GM18502 (cell line): ENCODE measurements around the gene RING1.
"Not testable (repeated sequence)": the region's sequence is repeated elsewhere in the genome, so short reads cannot be mapped to it uniquely, and the experiment has no call there.

Source experiments
- ATAC-seq: cut with Tn5 transposase; IDR thresholded peaks from one replicate; pipeline ENCODE4 v1.9.1; 2021; ENCODE audit warnings: mild to moderate bottlenecking; ENCODE audit not compliant: unreplicated experiment, poor library complexity

RING1 gene

DNA sequence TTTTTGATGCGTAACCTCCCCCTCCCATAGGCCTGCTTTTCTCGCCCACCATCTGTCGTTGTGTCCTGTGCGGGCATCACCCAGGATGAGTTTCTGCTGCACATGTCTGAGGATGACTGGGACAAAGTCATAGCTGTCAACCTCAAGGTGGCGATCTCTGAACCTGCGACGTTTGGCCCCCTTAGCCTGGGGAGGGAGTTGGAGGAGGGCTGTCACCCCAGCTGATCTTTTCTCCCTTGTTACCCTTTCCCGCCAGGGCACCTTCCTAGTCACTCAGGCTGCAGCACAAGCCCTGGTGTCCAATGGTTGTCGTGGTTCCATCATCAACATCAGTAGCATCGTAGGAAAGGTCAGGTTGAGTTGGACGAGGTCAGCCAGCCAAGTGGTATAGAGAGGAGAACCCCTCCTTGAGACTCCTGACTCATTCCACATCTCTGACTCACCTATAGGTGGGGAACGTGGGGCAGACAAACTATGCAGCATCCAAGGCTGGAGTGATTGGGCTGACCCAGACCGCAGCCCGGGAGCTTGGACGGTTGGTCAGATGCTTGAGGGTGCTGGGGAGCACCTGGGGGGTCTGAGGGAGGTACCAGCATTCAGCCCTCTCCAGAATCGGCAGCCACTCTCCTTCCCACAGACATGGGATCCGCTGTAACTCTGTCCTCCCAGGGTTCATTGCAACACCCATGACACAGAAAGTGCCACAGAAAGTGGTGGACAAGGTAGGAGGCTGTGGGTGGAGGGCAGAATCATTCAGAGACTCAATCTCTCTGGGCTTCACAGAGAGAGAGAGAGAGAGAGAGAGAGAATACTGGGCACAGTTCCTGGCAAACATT lies 2.9 kb upstream of the RING1 start:
- no peak for ATAC-seq

DNA sequence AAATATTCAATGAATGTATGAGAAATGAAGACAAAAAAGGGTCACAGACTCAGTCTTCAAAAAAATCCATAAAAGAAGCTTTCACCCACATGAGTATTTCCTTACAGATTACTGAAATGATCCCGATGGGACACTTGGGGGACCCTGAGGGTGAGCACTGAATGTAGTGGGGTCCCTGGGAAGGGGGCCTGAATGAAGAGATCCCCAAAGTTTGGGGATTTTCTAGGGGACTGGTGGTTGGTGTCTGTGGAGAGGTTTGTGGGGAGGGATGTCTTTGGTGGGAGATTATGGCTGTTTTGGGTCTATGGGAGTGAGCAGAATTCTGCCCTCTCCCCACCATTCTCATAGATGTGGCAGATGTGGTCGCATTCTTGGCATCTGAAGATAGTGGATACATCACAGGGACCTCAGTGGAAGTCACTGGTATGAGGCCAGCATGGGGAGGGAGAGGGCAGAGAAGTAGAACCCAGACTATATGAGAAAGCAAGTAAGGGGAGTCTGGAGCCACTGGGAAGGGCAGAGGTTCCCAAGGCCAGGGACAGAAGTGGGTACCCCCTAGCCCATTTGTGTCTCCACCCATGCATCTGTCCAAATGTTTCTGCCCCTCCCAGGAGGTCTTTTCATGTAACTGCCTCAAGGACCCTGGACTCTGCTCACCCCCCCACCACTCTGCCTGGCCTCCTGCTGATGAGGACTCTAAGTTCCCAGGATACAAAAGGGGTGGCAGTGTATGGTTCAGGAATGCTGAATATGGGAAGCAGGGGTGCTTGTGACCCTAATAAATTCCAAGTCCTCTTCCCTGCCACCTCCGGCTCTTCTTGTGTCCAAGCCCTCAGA lies 2.1 kb upstream of the RING1 start:
- ATAC-seq = no peak

DNA sequence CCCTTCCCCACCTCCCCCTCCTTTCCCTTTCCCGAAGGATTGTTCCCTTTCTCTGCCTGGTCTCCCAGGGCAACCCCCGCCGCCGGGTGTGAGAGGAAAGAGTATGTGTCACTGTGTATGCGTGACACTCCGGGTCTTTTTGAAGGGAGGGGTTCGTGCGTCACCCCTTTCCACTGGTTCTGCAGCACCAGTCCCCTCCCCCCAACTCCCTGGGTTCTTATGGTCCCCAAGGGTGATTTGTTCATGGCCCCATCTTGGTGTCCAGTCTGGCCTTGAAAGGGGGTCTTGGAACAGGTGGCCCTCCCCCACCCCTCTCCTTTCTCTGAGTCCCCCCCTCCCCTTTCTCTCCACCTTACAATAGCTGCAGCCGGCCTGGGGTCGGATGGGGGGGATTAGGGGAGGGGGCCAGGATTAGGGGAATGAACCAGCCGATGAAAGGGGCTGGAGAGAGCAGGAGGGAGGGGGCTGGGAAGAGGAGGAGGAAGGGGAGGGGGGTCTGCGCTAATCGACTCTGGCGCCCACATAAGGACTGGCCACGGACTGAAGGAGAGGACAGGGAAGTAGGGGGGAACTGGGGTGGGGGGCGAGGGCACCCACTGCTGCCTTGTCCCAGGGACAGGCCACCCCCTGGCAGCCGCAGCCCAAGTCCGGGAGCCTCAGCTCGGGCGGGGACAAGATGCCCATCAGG lies 1.3 kb upstream of the RING1 start:
- ATAC-seq = no peak

DNA sequence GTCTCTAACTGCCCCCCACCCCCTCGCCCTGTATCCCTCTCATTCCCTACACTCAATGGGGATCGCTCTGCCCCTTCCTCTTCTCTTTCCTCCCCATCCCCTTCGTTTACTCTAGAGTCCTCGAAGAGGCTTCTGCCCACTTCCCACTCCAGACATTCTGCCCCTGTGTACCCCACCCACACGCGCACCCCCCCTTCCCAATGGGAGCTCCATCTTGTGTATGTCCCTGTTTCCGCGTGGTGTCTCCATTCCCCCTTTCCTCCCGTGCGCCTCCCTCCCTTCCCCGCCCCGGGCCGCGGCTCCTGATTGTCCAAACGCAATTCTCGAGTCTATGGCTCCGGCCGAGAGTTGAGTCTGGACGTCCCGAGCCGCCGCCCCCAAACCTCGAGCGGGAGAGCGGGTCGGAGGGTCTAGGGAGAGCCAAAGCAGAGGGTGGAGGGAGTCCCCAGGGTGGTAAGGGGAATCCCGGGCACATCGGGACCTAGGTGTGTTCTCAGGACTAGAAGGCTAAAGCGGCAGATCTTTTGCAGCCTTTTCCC lies 679 bp upstream of the RING1 start:
- peak; percentile 18 for ATAC-seq

DNA sequence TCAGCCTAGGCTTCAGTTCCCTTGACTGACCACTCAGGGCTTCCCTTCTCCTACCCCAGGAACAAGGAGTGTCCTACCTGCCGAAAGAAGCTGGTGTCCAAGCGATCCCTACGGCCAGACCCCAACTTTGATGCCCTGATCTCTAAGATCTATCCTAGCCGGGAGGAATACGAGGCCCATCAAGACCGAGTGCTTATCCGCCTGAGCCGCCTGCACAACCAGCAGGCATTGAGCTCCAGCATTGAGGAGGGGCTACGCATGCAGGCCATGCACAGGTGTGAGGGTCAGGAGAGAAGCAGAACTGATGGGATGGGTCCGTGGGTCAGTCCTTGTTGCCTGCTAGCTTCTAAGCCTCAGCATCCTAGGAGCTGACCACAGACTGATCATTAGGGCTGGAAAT lies 1.6 kb downstream of the RING1 start:
- ATAC-seq = no peak

DNA sequence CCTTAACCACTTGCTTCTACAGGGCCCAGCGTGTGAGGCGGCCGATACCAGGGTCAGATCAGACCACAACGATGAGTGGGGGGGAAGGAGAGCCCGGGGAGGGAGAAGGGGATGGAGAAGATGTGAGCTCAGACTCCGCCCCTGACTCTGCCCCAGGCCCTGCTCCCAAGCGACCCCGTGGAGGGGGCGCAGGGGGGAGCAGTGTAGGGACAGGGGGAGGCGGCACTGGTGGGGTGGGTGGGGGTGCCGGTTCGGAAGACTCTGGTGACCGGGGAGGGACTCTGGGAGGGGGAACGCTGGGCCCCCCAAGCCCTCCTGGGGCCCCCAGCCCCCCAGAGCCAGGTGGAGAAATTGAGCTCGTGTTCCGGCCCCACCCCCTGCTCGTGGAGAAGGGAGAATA lies 2.8 kb downstream of the RING1 start:
- no peak for ATAC-seq

DNA sequence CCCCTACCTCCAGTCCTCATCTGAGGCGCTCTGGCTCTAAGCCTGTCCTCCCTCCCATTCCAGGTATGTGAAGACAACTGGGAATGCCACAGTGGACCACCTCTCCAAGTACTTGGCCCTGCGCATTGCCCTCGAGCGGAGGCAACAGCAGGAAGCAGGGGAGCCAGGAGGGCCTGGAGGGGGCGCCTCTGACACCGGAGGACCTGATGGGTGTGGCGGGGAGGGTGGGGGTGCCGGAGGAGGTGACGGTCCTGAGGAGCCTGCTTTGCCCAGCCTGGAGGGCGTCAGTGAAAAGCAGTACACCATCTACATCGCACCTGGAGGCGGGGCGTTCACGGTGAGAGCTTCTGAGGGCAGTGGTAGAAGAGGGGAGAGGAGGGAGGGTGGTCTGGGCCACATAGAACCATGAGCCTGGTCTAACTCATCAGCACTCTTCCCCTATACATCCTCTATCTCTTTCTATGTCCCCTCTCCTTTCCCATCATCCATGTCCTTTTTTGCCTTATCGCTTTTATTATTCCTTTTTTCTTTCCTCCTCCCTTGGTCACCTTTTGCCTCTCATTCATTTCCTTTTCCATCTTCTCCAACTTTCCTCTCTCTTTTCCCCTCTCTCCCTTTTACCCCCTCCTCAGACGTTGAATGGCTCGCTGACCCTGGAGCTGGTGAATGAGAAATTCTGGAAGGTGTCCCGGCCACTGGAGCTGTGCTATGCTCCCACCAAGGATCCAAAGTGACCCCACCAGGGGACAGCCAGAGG lies 3.5 kb downstream of the RING1 start:
- ATAC-seq = no peak

DNA sequence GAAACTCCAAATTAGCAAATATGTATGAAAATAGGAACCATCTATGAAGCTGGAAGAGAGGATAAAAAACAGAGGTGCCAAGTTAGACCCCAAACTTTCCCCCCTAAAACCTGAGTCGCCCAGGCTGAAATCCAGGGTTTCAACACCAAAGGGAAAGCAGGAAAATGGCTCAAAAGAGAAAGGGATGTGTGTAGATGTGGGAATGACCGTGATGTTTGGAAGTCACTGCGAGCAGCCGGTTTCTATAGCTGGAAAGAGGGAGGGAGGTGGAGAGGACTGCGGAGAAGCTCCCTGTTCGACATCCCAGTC lies 4.5 kb downstream of the RING1 start:
- no peak for ATAC-seq

DNA sequence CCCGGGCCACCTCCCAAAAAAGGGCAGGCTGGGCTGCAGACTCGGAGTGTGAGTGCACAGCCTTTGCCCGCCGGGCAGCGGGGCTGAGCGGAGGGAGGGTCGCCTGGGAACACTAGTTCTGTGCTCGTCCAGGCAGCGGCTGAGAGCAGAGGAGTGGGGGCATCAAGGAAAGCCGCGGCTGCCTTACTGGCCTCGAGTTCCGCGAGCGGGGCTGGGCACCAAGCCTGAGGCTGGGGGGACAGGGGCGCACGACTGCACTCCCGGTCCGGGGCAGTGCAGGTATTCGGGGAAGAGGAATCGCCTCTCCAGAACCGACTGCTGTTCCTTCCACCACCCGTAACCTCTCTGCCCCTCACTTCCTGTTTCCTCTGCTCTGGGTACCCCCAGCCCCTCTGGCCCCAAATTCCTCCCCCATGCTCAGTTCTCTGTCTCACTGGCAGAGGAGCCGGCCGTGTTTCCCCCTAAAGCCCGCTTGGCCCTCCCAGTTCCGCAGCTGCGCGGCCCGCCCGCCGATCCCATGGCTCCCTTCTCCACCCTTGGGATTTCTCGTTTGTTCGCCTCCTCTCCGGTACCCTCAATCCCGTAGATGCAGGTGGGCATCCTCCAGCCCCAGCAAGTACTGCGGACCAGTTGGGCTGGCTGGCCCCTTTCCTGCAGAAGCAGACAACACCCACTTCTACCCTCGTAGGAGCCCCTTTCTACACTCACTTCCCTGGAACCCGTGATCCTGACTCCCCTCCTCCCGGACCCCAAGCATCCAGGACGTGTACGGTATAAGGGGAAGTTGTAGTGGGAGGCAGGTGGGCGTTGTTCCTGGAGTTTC lies 5.1 kb downstream of the RING1 start:
- no peak for ATAC-seq

DNA sequence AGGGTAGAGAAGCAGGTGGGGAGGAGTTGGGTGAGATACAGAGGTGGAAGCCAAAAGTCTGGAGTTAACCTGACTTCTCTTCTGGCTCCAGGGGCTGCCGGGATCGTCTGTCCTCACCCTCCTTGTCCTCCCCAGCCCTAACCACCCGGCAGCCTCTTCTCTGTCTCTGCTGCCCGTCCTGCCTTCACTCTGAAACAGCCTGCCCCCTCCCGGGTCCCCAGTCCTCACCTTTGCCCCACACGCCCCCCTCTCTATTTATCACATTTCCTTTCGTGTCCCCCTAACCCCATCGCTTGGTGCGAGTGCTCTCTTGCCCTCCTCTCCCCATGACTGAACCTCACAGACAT lies 5.7 kb downstream of the RING1 start:
- no peak for ATAC-seq

DNA sequence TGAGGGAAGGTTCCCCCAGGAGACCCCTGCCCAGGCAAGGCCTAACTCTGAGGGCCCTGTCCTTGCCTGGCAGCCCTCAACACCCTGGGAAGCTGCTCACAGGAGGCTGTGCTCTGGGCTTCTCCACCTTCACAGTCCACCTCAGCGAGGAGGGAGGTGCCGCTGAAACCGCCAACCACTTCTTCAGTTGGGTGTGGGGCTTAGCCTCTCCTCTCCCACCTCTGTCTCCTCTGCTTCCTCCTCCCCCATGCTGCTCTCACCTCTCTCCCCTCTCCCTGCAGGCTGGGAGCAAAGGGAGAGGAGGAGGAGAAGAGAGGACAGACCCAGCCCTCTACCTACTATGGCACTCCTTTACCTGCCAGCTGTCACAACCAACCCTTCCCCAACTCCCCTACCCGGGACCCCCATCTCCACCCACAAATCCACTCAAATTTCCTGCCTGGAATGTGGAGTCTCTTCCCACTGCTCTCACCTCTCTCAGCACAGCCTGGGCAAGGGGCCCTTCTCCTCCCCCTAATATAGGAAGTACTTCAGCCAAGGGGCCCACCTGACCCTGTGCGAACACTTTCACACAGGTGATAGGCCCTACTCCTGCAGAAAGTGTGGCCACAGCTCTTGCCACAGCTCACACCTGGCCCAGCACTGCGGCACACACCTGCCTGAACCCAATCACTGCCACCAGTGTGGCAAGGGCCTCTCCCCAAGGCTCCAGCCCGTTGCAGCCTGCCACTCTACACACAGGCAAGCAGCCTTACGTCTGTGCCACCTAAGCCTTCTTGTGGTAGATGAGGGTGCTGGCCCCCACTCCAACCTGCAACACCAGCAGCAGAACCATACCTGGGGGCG lies 7.2 kb downstream of the RING1 start:
- no peak for ATAC-seq

DNA sequence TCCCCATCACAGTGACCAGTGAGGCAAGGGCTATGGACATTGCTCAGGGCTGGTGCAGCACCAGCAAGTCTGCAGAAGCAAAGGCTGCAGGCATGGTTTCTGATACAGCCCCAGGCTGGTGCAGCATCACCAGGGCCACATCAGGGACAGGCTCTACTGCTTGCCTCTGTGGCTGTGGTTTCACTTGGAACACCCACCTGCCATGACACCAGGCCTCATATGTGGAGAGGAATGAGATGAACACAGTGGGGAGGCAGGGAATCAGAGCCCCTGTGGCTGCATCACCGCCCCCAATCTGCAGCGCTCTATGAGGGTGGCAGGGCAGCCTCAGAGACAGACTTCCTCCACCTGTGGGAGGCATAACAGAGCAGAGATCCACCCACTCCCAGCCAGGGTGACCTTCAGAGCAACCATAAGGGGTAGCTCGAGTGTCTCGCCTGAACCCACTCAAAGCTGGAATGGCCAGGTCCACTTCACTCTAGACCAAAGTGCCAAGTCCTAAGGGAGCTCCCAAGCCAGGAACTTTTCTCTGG lies 7.9 kb downstream of the RING1 start:
- ATAC-seq = no peak

DNA sequence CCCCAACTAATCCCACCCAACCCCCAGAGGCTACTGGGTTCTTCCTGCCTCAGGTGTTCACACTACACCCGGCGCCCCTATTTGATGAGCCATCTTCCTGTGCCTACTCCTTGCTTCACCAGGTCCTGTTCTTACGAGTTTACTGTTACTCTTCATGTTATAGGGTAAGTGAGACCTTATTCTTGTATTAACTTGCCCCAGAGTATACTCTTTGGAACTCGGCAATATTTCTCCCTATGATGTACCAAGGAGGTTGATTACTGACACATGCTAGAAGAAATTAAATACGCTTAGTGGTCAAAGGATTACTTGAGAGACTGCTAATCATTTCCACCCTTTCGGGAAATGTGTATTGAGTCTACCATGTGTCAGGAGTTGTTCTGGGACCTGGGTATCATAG lies 8.9 kb downstream of the RING1 start:
- ATAC-seq = no peak

DNA sequence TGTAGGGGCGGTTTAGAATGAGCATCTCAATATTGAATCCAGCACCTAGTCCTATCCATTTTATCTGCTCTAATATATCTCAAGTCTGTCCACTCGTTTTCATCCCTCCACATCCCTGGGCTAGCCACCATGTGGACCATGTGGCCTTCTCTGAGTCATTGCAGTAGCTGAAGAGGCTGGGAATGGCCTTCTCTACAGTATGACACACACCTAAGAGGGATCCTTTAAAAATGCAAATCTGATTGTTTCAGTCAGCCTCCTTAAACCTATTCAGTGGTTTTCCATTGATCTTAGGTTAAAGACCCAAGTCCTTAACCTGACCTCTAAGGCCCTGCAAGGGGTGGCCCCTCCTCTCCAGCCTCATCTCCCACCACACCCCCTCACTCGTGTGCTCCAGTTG lies 9.4 kb downstream of the RING1 start:
- ATAC-seq = no peak

DNA sequence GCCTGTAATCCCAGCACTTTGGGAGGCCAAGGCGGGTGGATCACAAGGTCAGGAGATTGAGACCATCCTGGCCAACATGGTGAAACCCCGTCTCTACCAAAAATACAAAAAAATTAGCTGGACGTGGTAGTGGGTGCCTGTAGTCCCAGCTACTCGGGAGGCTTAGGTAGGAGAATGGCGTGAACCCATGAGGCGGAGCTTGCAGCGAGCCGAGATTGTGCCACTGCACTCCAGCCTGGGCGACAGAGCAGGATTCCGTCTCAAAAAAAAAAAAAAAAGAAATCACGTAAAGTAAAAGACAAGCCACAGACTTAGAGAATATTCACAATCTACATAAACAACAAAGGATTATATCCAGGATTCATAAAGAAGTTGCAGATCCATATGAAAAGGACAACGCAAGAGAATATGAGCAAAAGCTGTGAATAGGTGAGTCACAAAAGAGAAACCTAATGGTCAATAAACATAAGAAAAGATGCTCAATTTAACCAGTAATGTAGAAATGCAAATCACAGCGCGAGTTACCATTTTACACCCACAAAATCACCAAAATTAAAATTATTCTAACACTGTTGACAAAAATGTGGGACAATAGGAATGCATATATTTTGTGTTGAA lies 18.3 kb downstream of the RING1 start:
- ATAC-seq = not testable (repeated sequence)

DNA sequence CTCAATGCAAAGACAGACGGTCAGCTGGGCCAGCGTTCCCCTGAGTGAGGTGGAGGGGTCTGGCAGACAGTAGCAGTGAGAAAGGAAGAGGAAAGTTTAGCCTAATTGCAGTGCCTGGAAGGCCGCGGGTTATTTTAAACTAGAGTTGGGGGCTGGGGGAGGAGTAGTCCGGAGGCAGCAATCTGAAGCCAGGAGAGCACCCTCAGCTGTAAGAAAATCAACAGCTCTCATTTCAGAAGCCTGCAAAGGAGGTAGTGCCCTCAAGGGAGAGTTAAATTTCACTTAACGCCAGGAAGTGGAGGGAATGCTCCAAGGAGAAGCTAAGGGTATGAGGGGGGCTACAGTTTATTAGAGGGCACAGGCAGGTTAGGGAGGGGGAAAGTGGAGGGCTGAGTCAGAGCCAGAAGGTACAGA lies 26.9 kb downstream of the RING1 start:
- no peak for ATAC-seq

DNA sequence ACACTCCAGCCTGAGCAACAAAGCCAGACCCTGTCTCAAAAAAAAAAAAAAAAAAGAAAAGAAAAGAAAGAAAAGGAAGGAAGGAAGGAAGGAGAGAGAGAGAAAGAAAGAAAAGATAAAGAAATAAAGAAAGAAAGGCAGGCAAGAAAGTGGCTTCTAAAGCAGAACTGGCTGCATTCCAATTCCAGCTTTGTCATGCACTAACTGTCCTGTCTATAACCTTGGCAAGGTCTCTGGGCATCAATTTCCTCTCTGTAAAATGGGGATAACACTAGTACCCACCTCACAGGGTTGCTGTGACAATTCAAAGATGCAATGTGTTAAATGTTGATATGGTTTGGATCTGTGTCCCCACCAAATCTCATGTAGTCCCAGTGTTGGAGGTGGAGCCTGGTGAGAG lies 28.0 kb downstream of the RING1 start:
- no peak for ATAC-seq

DNA sequence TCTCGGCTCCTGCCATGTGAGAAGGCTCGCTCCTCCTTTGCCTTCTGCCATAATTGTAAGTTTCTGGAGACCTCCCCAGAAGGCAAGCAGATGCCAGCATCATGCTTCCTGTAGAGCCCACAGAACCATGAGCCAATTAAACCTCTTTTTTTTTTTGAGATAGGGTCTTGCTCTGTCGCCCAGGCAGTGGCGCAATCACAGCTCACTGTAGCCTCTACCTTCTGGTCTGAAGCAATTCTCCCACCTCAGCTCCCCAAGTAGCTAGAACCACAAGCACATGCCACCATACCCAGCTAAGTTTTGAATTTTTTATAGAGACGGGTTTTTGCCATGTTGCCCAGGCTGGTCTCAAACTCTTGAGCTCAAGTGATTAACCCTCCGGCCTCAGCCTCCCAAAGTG lies 28.6 kb downstream of the RING1 start:
- no peak for ATAC-seq
